Activated naive CD8-positive, alpha-beta T cell treated with anti-CD3 and anti-CD28 coated beads, Interleukin-2, amount 10 ng/mL, durations not matched to agents 7 days and 5 days (primary cell): ENCODE measurements around the gene LSM12. TPM values are rescaled to one million over a fixed set of nuclear protein-coding genes. Genes with fewer than 3 reads are reported as not detected.
"Not testable (repeated sequence)": the region's sequence is repeated elsewhere in the genome, so short reads cannot be mapped to it uniquely, and the experiment has no call there.

ENCODE experiments used
- ATAC-seq: fragments of 150-1000 bp; cut with Tn5 transposase; one replicate; pipeline ENCODE4 v1.10.0; 2021; ENCODE audit warnings: low read depth, moderate library complexity
- POLR2A ChIA-PET: fragments of 350-600 bp; sonication (Branson Sonifier 250); formaldehyde crosslinking; loops from one replicate; lab custom pipeline; 2021; ENCODE audit warnings: antibody characterized with exemption; lab: Charles Lee
- DNase-seq: peaks from one replicate; pipeline ENCODE4 v3.0.0; 2021
- H3K27ac Mint-ChIP-seq: one replicate; pipeline ENCODE4 v1.8.0; 2022; ENCODE audit warnings: mild to moderate bottlenecking, mixed read lengths
- H3K27me3 Mint-ChIP-seq: one replicate; pipeline ENCODE4 v1.8.0; 2022; ENCODE audit warnings: mild to moderate bottlenecking, moderate library complexity, mixed read lengths
- H3K36me3 Mint-ChIP-seq: one replicate; pipeline ENCODE4 v1.8.0; 2021; ENCODE audit warnings: mild to moderate bottlenecking, mixed read lengths
- H3K4me1 Mint-ChIP-seq: one replicate; pipeline ENCODE4 v1.8.0; 2021; ENCODE audit warnings: mixed read lengths
- H3K4me3 Mint-ChIP-seq: one replicate; pipeline ENCODE4 v1.8.0; 2022; ENCODE audit warnings: mild to moderate bottlenecking, moderate library complexity, mixed read lengths
- H3K9me3 Mint-ChIP-seq: one replicate; pipeline ENCODE4 v1.8.0; 2021; ENCODE audit warnings: mixed read lengths
- total RNA-seq, 2 experiments: library from RNA; stranded (reverse); gene quantifications; one replicate each; pipeline ENCODE4 v1.2.3, GENCODE V29; 2021

The LSM12 gene
- total RNA-seq, 2 experiments from 2014 or later, result 46.9 to 51.4 TPM

DNA sequence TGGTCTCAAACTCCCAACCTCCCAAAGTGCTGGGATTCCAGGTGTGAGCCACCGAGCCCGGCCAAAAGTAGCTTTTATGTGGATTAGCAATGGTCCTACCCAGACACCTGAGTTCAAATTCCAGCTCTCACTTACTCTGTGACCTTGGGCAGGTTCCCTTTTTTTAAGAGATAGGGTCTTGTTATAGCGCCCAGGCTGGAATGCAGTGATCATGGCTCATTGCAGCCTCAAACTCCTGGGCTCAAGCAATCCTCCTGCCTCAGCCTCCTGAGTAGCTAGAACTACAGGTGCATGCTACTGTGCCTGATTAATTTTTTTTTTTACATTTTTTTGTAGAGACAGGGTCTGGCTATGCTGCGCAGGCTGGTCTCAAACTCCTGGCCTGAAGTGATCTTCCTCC is 40.3 kb upstream of the LSM12 start:
- H3K4me3 Mint-ChIP-seq, result no peak overlapping the region
- peaks cover 1% of the 10 kb centered on the region for H3K36me3 Mint-ChIP-seq
- DNase-seq, result no peak
- H3K27me3 Mint-ChIP-seq, result no peaks in the 10 kb centered on the region
- POLR2A ChIA-PET, result no interaction called here
- no peak overlapping the region for H3K27ac Mint-ChIP-seq
- no peaks in the 10 kb centered on the region for H3K9me3 Mint-ChIP-seq
- H3K4me1 Mint-ChIP-seq, result peaks cover 15% of the 10 kb centered on the region
- ATAC-seq, result no peak

DNA sequence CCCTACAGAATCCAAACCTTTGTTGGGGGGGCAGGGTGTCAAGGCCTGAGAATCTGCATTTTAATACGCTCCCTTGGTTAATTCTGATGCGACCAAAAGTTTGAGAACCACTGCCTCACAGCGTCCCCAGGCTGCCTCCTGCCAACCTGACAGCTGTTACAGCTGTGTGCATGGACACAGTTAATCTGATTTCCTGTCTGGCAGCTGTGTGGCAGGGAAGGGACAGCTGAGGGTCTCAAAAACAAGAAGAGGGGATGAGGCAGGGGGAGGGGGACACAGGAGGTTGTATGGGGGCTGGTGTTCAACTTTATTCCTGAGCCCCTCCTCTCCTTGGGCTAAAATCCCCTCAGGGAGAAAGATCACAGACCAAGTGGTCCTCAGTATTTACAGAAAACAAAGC is 39.5 kb upstream of the LSM12 start:
- peaks cover 1% of the 10 kb centered on the region for H3K36me3 Mint-ChIP-seq
- no peaks in the 10 kb centered on the region for H3K27me3 Mint-ChIP-seq
- POLR2A ChIA-PET, result interaction anchor here (0.6 kb wide), 1 partner anchor 18 kb away, joined by 3 read pairs; no protein-coding TSS in a partner anchor

GRCh38 chr17:44105483-44105882 is 39.0 kb upstream of the LSM12 start:
- Mint-ChIP-seq H3K36me3 (peaks cover 1% of the 10 kb centered on the region), H3K9me3 (no peaks in the 10 kb centered on the region), H3K27me3 (no peaks in the 10 kb centered on the region), H3K27ac (no peak overlapping the region), H3K4me1 (peaks cover 7% of the 10 kb centered on the region), H3K4me3 (no peak overlapping the region)
- no peak for ATAC-seq
- DNase-seq, result no peak
- POLR2A ChIA-PET, result interaction anchor here (0.6 kb wide), 1 partner anchor 18 kb away, joined by 3 read pairs; no protein-coding TSS in a partner anchor

More for the DNA sequence above, 39.5 kb upstream of the LSM12 start:
- DNase-seq (no peak), ATAC-seq (no peak)
- Mint-ChIP-seq H3K9me3 (no peaks in the 10 kb centered on the region), H3K27ac (no peak overlapping the region), H3K4me1 (peaks cover 8% of the 10 kb centered on the region), H3K4me3 (no peak overlapping the region)

DNA sequence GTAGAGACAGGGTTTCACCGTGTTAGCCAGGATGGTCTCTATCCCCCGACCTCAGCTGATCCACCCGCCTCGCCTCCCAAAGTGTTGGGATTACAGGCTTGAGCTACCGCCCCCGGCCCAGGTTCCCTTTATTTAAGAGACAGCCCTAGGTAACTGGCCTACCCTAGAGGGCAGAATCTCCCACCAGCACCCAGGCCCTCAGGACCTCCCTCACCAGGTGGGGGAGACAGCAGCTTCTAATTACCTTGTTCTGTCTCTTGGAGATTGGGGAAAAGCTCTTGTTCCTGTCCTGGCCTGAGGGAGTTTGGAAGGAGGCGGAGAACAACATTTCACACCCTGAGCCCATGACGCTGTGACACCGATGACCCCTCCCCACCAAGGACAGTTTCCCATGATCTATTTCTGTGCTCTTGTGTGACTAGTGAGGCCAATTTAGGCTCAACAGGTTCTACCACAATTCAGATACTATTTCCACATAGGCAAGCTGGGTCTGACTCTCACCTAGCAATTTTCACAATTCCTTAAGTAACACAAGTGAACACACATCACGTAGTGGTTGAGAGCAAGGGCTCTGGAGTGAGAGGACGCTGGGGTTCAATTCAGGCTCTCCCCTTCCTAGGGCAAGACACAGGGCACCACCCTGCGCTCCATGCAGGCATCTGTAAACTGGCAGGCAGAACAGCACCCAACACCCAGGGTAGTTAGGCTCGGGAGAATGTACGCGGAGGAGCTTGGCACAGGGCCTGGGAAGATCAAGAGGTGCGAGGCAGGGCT is 36.6 kb upstream of the LSM12 start:
- no peak for DNase-seq
- peaks cover 1% of the 10 kb centered on the region for H3K36me3 Mint-ChIP-seq
- H3K27ac Mint-ChIP-seq, result no peak overlapping the region
- no peak overlapping the region for H3K4me3 Mint-ChIP-seq
- H3K9me3 Mint-ChIP-seq, result no peaks in the 10 kb centered on the region
- no peak for ATAC-seq
- peaks cover 4% of the 10 kb centered on the region for H3K4me1 Mint-ChIP-seq
- POLR2A ChIA-PET, result no interaction called here
- H3K27me3 Mint-ChIP-seq, result no peaks in the 10 kb centered on the region

- ATAC-seq, DNase-seq: not testable (repeated sequence)
Measured at GRCh38 chr17:44101858-44102257, 35.4 kb upstream of the LSM12 start.

DNA sequence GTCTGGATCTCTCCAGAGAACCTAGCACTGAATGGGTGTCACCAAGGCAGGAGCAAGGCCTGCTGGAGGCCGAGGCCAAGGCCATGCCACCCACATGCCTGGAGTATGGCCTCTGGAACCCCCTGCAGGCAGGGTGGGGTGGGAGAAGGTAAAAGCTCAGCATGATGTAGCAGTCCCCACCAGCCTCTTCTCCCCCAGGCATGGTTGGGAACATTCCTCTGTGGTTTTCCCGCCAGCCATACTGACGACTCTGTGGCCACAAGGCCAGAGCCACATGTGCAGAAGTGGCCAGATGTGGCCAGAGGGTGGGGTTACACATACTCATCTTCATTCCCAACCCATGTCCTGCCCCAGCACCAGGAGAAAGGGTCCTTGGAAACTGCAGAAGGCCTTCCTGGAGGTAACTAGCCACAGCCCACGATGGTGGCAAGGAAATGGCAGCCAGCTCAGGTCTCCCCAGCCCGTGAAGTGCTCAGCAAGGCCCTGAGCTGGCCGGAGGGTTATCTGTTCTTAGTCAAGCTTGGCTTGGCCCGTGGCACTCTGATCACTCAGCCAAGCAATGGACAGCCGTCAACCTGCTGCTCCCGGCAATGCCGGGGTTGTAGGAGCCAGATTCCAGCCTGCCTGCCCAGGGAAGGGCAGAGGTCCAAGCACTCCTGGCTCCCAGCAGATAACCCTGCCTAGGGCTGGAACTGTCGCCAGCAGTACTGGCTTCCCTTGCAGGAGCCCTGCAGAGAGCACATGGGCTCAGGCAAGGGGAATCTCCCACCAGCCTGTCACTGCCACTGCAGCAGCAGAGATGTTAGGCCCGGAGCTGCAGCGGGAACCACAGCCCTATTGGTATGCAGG is 30.9 kb upstream of the LSM12 start:
- no peaks in the 10 kb centered on the region for H3K9me3 Mint-ChIP-seq
- peaks cover 11% of the 10 kb centered on the region for H3K4me1 Mint-ChIP-seq
- ATAC-seq (no peak), DNase-seq (no peak)
- no peak overlapping the region for H3K27ac Mint-ChIP-seq
- POLR2A ChIA-PET, result no interaction called here
- H3K27me3 Mint-ChIP-seq, result no peaks in the 10 kb centered on the region
- H3K36me3 Mint-ChIP-seq, result no peaks in the 10 kb centered on the region
- no peak overlapping the region for H3K4me3 Mint-ChIP-seq

More at GRCh38 chr17:44101858-44102257, 35.4 kb upstream of the LSM12 start:
- not testable (repeated sequence) for H3K9me3 Mint-ChIP-seq, H3K27me3 Mint-ChIP-seq, H3K36me3 Mint-ChIP-seq, H3K4me3 Mint-ChIP-seq, H3K27ac Mint-ChIP-seq, H3K4me1 Mint-ChIP-seq
- POLR2A ChIA-PET, result interaction anchor here (0.6 kb wide), 1 partner anchor 32 kb away, joined by 4 read pairs; no protein-coding TSS in a partner anchor

DNA sequence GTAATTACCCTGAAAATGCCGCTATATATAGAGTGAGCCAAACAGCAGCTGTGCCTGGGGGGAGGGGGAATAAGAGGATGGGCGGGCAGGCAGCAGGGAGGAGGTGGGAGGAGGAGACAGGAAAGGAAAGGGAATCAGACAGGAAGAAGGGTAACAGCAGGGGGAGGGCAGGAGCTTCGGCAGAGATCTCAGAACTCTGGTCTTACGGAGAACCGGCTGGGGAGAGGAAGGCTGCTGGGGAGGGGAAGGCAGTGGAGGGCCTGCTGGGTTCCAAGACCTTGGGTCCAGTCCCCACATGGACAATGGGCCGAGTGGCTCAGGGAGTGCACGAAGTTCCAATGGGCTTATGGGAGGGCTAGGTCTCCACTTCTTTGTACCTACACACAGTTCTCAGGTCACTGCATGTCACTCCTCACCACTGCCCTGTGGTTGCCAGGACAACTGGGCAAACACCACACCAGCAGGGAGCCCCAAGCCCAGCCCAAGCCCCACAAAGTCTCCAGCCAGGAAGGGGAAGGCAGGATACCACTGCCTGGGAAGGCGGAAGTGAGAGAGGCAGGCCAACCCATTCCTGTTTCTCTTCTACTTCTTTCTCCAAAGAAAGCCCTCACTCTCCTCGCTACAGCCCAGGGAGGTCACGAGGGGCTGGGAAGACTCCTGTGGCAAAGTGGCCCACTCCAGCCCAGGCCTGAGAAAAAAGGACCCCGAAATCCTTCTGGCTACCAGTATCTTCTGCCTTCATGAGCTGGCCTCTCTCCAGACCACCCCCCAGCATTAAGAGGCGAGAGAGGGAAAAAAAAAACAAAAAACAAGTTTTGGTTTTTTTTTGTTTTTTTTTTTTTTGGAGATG is 29.4 kb upstream of the LSM12 start:
- Mint-ChIP-seq H3K27ac (peak overlapping the region; percentile 30), H3K9me3 (no peaks in the 10 kb centered on the region), H3K4me3 (peak overlapping the region; percentile 25), H3K36me3 (no peaks in the 10 kb centered on the region), H3K27me3 (no peaks in the 10 kb centered on the region), H3K4me1 (peaks cover 11% of the 10 kb centered on the region)
- DNase-seq (no peak), ATAC-seq (no peak)
- POLR2A ChIA-PET, result no interaction called here

DNA sequence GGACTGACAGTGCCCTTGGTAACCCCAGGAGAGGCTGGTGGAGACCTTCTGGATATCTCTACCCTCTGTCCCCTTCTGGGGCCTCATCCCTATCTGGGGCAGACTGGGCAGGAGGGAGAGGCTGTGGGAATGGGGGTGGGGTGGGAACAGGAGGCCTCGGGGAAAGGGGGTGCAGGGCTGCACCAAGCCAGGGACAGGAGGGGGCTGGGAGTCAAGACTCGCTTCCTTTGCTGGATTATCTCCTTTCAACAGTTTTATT is 28.8 kb upstream of the LSM12 start:
- Mint-ChIP-seq H3K4me1 (peaks cover 11% of the 10 kb centered on the region), H3K4me3 (no peak overlapping the region), H3K27ac (peak overlapping the region; percentile 30), H3K36me3 (no peaks in the 10 kb centered on the region), H3K27me3 (no peaks in the 10 kb centered on the region), H3K9me3 (no peaks in the 10 kb centered on the region)
- no peak for ATAC-seq
- DNase-seq, result no peak
- POLR2A ChIA-PET, result no interaction called here

- POLR2A ChIA-PET, result interaction anchor here (0.6 kb wide), 1 partner anchor 123 kb away, joined by 3 read pairs; no protein-coding TSS in a partner anchor
- Mint-ChIP-seq H3K27ac (no peak overlapping the region), H3K9me3 (no peaks in the 10 kb centered on the region), H3K4me3 (no peak overlapping the region), H3K27me3 (no peaks in the 10 kb centered on the region), H3K36me3 (no peaks in the 10 kb centered on the region), H3K4me1 (peaks cover 11% of the 10 kb centered on the region)
- DNase-seq (no peak), ATAC-seq (no peak)
Measured at GRCh38 chr17:44094701-44095387, 28.4 kb upstream of the LSM12 start.

GRCh38 chr17:44093231-44093900 is 26.9 kb upstream of the LSM12 start:
- ATAC-seq (no peak), DNase-seq (no peak)
- POLR2A ChIA-PET, result no interaction called here
- no peaks in the 10 kb centered on the region for H3K9me3 Mint-ChIP-seq
- H3K36me3 Mint-ChIP-seq, result peaks cover 2% of the 10 kb centered on the region
- H3K27ac Mint-ChIP-seq, result no peak overlapping the region
- no peaks in the 10 kb centered on the region for H3K27me3 Mint-ChIP-seq
- H3K4me3 Mint-ChIP-seq, result no peak overlapping the region
- H3K4me1 Mint-ChIP-seq, result peaks cover 11% of the 10 kb centered on the region

- POLR2A ChIA-PET, result no interaction called here
- H3K4me3 Mint-ChIP-seq, result no peak overlapping the region
- DNase-seq (no peak), ATAC-seq (no peak)
- H3K4me1 Mint-ChIP-seq, result peaks cover 8% of the 10 kb centered on the region
- peaks cover 2% of the 10 kb centered on the region for H3K36me3 Mint-ChIP-seq
- H3K9me3 Mint-ChIP-seq, result no peaks in the 10 kb centered on the region
- no peaks in the 10 kb centered on the region for H3K27me3 Mint-ChIP-seq
- no peak overlapping the region for H3K27ac Mint-ChIP-seq
Measured at GRCh38 chr17:44092051-44092450, 25.6 kb upstream of the LSM12 start.

GRCh38 chr17:44091200-44091997 is 24.9 kb upstream of the LSM12 start:
- POLR2A ChIA-PET, result no interaction called here

More at GRCh38 chr17:44091200-44091997, 24.9 kb upstream of the LSM12 start:
- Mint-ChIP-seq H3K27ac (peak overlapping the region; percentile 56), H3K27me3 (no peaks in the 10 kb centered on the region), H3K4me1 (peaks cover 10% of the 10 kb centered on the region), H3K36me3 (peaks cover 2% of the 10 kb centered on the region), H3K4me3 (no peak overlapping the region), H3K9me3 (no peaks in the 10 kb centered on the region)
- ATAC-seq (no peak), DNase-seq (no peak)
